Activated naive CD4-positive, alpha-beta T cell treated with anti-CD3 and anti-CD28 coated beads for 36 hours (primary cell): Measurements from ENCODE around the gene RNF169. TPM values are rescaled to one million over a fixed set of nuclear protein-coding genes. Genes with fewer than 3 reads are reported as not detected.

Experiments used
- CTCF ChIA-PET: fragments of 350-600 bp; sonication (Branson Sonifier 250); formaldehyde crosslinking; loops from one replicate; lab custom pipeline; 2021; ENCODE audit warnings: antibody characterized with exemption; lab: Charles Lee
- DNase-seq: peaks from one replicate; pipeline ENCODE4 v3.0.0-alpha.2; 2020
- H3K27ac Mint-ChIP-seq: one replicate; pipeline ENCODE4 v1.8.0; 2021; ENCODE audit warnings: mild to moderate bottlenecking, mixed read lengths
- H3K27me3 Mint-ChIP-seq: one replicate; pipeline ENCODE4 v1.8.0; 2021; ENCODE audit warnings: low read depth, mixed read lengths
- H3K36me3 Mint-ChIP-seq: one replicate; pipeline ENCODE4 v1.8.0; 2021; ENCODE audit warnings: low read depth, mixed read lengths
- H3K4me1 Mint-ChIP-seq: one replicate; pipeline ENCODE4 v1.8.0; 2021; ENCODE audit warnings: low read depth, mixed read lengths
- H3K4me3 Mint-ChIP-seq: one replicate; pipeline ENCODE4 v1.8.0; 2021; ENCODE audit warnings: mild to moderate bottlenecking, moderate library complexity, mixed read lengths
- H3K9me3 Mint-ChIP-seq: one replicate; pipeline ENCODE4 v1.8.0; 2021; ENCODE audit warnings: mixed read lengths
- intact Hi-C: fragments of 100-400 bp; cut with micrococcal nuclease; formaldehyde crosslinking; loops from one replicate; pipeline ENCODE4 v1.15.1; 2023
- total RNA-seq, 2 experiments: library from RNA; stranded (reverse); gene quantifications; one replicate each; pipeline ENCODE4 v1.2.3, GENCODE V29; 2021

The RNF169 gene
- total RNA-seq, 2 experiments from 2014 or later: 15.8 to 16.0 TPM

- Mint-ChIP-seq H3K4me1 (peaks cover 3% of the 10 kb centered on the region), H3K4me3 (no peak overlapping the region), H3K27ac (no peak overlapping the region), H3K9me3 (no peaks in the 10 kb centered on the region), H3K27me3 (no peaks in the 10 kb centered on the region), H3K36me3 (no peaks in the 10 kb centered on the region)
- CTCF ChIA-PET: interaction anchor here (0.6 kb wide), 1 partner anchor 68 kb away, joined by 4 read pairs; no protein-coding TSS in a partner anchor
- intact Hi-C loops: no loop called here
- peak; percentile 36 for DNase-seq
Measured at GRCh38 chr11:74714904-74715303, 33.7 kb upstream of the RNF169 start.

DNA sequence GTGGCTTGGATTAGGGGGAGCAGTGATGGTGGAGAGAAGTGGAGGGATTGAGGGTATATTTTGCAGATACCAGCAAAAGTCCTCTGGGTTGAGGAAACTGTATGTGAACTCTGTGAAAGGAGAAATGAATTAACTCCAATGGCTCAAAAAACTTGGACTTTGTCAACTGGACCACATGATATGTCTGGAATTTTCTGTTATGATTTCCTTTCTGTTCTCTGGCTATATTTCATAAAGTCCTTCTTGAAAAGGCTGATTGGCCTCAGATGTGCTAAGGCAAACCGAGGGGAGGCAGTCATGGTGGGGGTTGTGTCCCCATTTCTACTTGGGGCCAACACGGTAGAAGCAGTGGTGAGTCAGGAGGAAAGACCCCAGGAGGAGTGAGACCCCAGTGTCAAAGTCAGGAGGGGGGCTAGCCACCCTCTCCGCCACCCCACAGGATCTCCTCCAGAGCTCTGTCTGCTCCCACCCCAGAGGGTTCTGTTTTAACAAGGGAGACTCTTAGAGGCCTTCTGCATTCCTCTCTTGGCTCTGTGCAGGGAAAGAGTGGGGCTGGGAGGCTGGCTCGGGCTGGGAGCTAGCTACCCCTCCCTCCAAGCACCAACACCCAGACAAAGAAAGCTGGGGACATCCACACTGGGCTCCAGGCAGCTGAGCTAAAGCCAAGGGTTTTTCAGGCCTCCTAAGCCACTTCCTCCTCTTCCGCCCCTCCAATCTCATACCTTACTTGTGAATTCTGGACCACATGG is 31.3 kb upstream of the RNF169 start:
- H3K27me3 Mint-ChIP-seq: no peaks in the 10 kb centered on the region
- no peak for DNase-seq
- H3K4me3 Mint-ChIP-seq: no peak overlapping the region
- no peak overlapping the region for H3K27ac Mint-ChIP-seq
- intact Hi-C loops: no loop called here
- no peaks in the 10 kb centered on the region for H3K36me3 Mint-ChIP-seq
- no peaks in the 10 kb centered on the region for H3K9me3 Mint-ChIP-seq
- CTCF ChIA-PET: interaction anchor here (1.8 kb wide), 1 partner anchor 10 kb away, joined by 6 read pairs; no protein-coding TSS in a partner anchor
- peaks cover 3% of the 10 kb centered on the region for H3K4me1 Mint-ChIP-seq

DNA sequence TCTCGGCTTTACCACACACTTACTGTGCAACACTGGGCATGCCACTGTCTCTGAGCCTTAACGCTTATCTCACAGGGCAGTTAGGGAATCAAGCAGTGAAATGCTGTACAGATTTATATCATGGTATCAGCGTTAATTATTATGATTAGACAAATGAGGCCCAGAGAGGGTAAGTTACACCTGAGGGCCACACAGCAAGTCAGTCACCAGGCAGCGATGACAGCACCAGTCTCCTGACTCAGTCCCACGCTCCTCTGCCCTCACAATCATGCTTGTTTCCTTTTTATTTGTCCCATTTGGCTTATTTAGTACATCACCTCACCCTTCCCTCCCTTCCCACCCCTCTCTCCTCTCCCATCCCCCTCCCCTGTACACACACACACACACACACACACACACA is 29.6 kb upstream of the RNF169 start:
- CTCF ChIA-PET: no interaction called here
- DNase-seq: no peak
- Mint-ChIP-seq H3K4me1 (peaks cover 3% of the 10 kb centered on the region), H3K27ac (no peak overlapping the region), H3K4me3 (no peak overlapping the region), H3K27me3 (no peaks in the 10 kb centered on the region), H3K36me3 (no peaks in the 10 kb centered on the region), H3K9me3 (no peaks in the 10 kb centered on the region)
- intact Hi-C loops: no loop called here

GRCh38 chr11:74720596-74721478 is 27.8 kb upstream of the RNF169 start:
- H3K27ac Mint-ChIP-seq: no peak overlapping the region
- H3K4me3 Mint-ChIP-seq: no peak overlapping the region
- CTCF ChIA-PET: interaction anchor here (1.3 to 2.2 kb wide), 2 partner anchors 19 to 23 kb away, joined by 3 to 5 read pairs; no protein-coding TSS in a partner anchor
- H3K4me1 Mint-ChIP-seq: no peaks in the 10 kb centered on the region
- H3K36me3 Mint-ChIP-seq: no peaks in the 10 kb centered on the region
- intact Hi-C loops: loop anchor here (10.0 kb wide), 1 partner anchor 336 kb away; no protein-coding TSS in a partner anchor
- peaks cover 8% of the 10 kb centered on the region for H3K27me3 Mint-ChIP-seq
- no peaks in the 10 kb centered on the region for H3K9me3 Mint-ChIP-seq
- DNase-seq: no peak

DNA sequence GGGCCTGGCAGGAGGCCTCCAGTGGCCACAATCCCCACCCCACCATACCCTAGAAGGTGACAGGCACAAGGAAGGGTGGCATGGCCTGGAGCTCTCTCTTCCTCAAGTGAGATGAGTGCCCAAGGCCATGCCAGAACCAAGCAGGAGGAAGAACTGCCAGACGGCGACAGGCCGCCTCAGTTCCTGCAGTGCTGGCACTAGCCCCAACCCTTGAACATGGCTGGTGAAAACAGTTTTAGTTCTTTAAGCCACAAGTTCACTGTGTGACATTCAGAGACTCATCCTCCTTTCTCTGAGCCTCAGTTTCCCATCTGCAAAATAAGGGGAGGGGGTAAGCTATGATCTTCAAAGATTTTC is 27.2 kb upstream of the RNF169 start:
- no peak for DNase-seq
- Mint-ChIP-seq H3K9me3 (no peaks in the 10 kb centered on the region), H3K36me3 (no peaks in the 10 kb centered on the region), H3K4me1 (peaks cover 1% of the 10 kb centered on the region), H3K27me3 (peaks cover 9% of the 10 kb centered on the region), H3K4me3 (no peak overlapping the region), H3K27ac (no peak overlapping the region)
- CTCF ChIA-PET: interaction anchor here (2.2 kb wide), 1 partner anchor 18 kb away, joined by 5 read pairs; no protein-coding TSS in a partner anchor
- intact Hi-C loops: loop anchor here (10.0 kb wide), 1 partner anchor 337 kb away; no protein-coding TSS in a partner anchor

DNA sequence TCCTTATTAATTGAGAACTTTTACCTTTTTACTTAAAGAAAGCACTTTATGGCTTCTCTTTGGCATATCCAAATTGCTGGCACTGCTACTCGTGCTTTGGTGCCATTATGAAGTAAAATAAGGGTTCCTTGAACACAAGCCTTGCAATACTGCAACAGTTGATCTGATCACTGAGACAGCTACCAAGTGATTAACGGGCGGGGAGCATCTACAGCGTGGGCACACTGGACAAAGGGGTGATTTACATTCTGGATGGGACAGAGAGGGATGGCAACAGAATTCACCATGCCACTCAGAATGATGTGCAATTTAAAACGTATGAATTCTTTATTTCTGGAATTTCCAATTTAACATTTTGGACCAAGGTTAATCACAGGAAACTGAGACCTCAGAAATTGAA is 25.1 kb upstream of the RNF169 start:
- H3K9me3 Mint-ChIP-seq: no peaks in the 10 kb centered on the region
- DNase-seq: no peak
- no peaks in the 10 kb centered on the region for H3K36me3 Mint-ChIP-seq
- peaks cover 9% of the 10 kb centered on the region for H3K27me3 Mint-ChIP-seq
- CTCF ChIA-PET: interaction anchor here (6.9 to 7.2 kb wide), 2 partner anchors 15 to 21 kb away, joined by 43 to 112 read pairs; no protein-coding TSS in a partner anchor
- intact Hi-C loops: loop anchor here (10.0 kb wide), 1 partner anchor 339 kb away; no protein-coding TSS in a partner anchor
- H3K27ac Mint-ChIP-seq: no peak overlapping the region
- no peak overlapping the region for H3K4me3 Mint-ChIP-seq
- peaks cover 2% of the 10 kb centered on the region for H3K4me1 Mint-ChIP-seq

DNA sequence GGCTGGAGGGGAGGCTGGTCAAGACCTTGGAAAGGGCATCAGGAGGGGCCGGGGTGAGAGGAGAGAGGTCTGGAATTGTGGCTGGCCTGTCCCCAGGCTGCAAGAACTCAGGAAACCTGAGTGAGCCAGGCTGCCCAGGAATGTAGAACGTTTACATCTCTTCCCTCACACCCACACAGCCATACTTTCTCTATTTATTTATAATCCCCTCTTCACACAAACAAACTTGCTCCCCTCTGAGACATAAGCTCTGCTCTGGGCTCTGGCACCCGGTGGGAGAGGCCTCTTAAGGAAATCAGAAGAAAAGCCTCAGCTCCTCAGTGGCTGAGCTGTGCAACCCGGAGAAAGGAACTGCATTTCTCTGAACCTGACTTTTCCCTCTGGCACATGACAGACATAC is 22.9 kb upstream of the RNF169 start:
- no peaks in the 10 kb centered on the region for H3K9me3 Mint-ChIP-seq
- no peak overlapping the region for H3K27ac Mint-ChIP-seq
- no peak overlapping the region for H3K4me3 Mint-ChIP-seq
- DNase-seq: no peak
- peaks cover 22% of the 10 kb centered on the region for H3K27me3 Mint-ChIP-seq
- no peaks in the 10 kb centered on the region for H3K36me3 Mint-ChIP-seq
- intact Hi-C loops: loop anchor here (1.0 to 10.0 kb wide), 3 partner anchors 23 to 341 kb away; no protein-coding TSS in a partner anchor
- peaks cover 5% of the 10 kb centered on the region for H3K4me1 Mint-ChIP-seq
- CTCF ChIA-PET: interaction anchor here (0.7 to 7.2 kb wide), 13 partner anchors 9 to 470 kb away, joined by 3 to 112 read pairs (median 4); no protein-coding TSS in a partner anchor

GRCh38 chr11:74726547-74727182 is 22.0 kb upstream of the RNF169 start:
- Mint-ChIP-seq H3K9me3 (no peaks in the 10 kb centered on the region), H3K4me1 (peaks cover 9% of the 10 kb centered on the region), H3K27me3 (peaks cover 27% of the 10 kb centered on the region), H3K27ac (no peak overlapping the region), H3K4me3 (no peak overlapping the region), H3K36me3 (no peaks in the 10 kb centered on the region)
- intact Hi-C loops: loop anchor here (1.0 to 10.0 kb wide), 3 partner anchors 24 to 342 kb away; no protein-coding TSS in a partner anchor
- CTCF ChIA-PET: interaction anchor here (0.6 to 7.2 kb wide), 15 partner anchors 12 to 471 kb away, joined by 3 to 112 read pairs (median 4); partner anchors contain the start of gene RNF169
- peak; percentile 69 for DNase-seq

GRCh38 chr11:74729397-74729796 is 19.3 kb upstream of the RNF169 start:
- intact Hi-C loops: loop anchor here (10.0 kb wide), 1 partner anchor 345 kb away; no protein-coding TSS in a partner anchor
- no peak for DNase-seq
- CTCF ChIA-PET: interaction anchor here (0.8 to 7.2 kb wide), 4 partner anchors 9 to 26 kb away, joined by 3 to 112 read pairs (median 24); no protein-coding TSS in a partner anchor
- Mint-ChIP-seq H3K4me3 (no peak overlapping the region), H3K27me3 (peaks cover 46% of the 10 kb centered on the region), H3K9me3 (no peaks in the 10 kb centered on the region), H3K36me3 (no peaks in the 10 kb centered on the region), H3K4me1 (peaks cover 13% of the 10 kb centered on the region), H3K27ac (no peak overlapping the region)

DNA sequence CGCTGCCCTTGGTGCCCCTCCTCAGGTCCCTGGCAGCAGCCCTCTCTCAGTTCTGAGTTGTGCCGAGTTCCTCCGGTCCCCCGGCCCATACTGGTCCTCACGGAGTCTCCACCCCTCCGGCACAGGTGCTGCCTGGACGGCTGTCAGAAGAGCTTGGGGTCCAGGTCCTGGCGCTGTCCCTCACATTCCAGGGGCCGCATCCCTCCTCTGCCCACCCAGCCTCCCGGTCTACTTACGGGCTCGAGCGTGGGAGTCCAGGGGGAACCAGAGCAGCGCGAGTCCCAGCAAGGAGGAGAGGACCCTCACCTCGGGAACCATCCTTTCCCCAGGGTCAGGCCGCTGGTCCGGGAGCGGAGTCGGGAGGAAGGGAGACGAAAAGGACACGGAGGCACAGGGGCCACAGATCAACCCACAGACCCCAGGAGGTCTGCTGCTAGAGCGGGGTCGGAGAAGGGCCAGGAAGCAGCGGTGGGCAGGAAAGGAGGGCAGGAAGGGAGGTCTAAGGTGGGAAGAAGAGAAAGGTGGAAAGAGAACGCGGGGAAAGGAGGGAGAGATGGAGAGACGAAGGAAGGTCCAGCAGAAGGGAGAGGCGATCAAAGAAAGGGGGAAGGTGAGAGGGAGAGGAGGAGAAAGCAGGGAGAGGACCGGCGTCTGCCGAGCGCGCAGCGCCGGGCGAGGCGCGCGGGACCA is 17.9 kb upstream of the RNF169 start:
- DNase-seq: no peak
- no peaks in the 10 kb centered on the region for H3K36me3 Mint-ChIP-seq
- peaks cover 13% of the 10 kb centered on the region for H3K4me1 Mint-ChIP-seq
- CTCF ChIA-PET: no interaction called here
- intact Hi-C loops: no loop called here
- H3K4me3 Mint-ChIP-seq: no peak overlapping the region
- peaks cover 42% of the 10 kb centered on the region for H3K27me3 Mint-ChIP-seq
- no peak overlapping the region for H3K27ac Mint-ChIP-seq
- H3K9me3 Mint-ChIP-seq: no peaks in the 10 kb centered on the region
